Measurements from ENCODE around the gene CHURC1.

DNA sequence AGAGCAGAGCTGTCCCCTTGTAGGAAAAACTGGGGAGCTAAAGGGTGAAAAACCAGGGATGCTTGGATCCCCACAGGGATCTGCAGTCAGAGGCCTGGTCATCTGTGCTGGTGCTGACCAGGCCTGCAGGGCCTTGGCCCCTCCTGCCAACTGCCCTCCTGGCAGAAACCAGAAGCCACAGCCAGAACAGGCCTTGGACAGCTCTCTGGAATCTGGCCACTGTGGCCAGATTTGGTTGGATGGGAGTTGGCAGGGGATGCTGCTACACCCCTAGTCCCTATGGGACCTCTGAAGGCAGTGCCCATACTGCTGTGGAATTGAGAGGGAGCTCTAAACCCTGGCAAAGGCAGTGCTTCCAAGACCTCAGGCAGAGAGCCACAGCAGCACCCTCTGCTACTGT is 37.5 kb downstream of the CHURC1 start:
- TF ChIP-seq NR2C2 (CRISPR knock-in tag; IDR thresholded peaks at IDR 0.05) = no peak
- TF ChIP-seq CTCF (IDR thresholded peaks at IDR 0.05) = no peak
- no peak for TF ChIP-seq ZBTB21 (CRISPR knock-in tag; IDR thresholded peaks at IDR 0.05; ENCODE audit: borderline replicate concordance)
- no peak for TF ChIP-seq MXD4 (CRISPR knock-in tag; IDR thresholded peaks at IDR 0.05; ENCODE audit: borderline replicate concordance)
- TF ChIP-seq TEAD4 (CRISPR knock-in tag; IDR thresholded peaks at IDR 0.05) = no peak
- TF ChIP-seq NR1H2 (CRISPR knock-in tag; IDR thresholded peaks at IDR 0.05) = no peak
- TF ChIP-seq HMGXB4 (CRISPR knock-in tag; IDR thresholded peaks at IDR 0.05) = no peak
- TF ChIP-seq, protein P1, sequence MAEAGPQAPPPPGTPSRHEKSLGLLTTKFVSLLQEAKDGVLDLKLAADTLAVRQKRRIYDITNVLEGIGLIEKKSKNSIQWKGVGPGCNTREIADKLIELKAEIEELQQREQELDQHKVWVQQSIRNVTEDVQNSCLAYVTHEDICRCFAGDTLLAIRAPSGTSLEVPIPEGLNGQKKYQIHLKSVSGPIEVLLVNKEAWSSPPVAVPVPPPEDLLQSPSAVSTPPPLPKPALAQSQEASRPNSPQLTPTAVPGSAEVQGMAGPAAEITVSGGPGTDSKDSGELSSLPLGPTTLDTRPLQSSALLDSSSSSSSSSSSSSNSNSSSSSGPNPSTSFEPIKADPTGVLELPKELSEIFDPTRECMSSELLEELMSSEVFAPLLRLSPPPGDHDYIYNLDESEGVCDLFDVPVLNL (CRISPR knock-in tag; IDR thresholded peaks at IDR 0.05; ENCODE audit: borderline replicate concordance, low read depth) = no peak
- TF ChIP-seq, protein P2, sequence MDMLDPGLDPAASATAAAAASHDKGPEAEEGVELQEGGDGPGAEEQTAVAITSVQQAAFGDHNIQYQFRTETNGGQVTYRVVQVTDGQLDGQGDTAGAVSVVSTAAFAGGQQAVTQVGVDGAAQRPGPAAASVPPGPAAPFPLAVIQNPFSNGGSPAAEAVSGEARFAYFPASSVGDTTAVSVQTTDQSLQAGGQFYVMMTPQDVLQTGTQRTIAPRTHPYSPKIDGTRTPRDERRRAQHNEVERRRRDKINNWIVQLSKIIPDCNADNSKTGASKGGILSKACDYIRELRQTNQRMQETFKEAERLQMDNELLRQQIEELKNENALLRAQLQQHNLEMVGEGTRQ (CRISPR knock-in tag; IDR thresholded peaks at IDR 0.05) = no peak
- no peak for TF ChIP-seq IRF2 (CRISPR knock-in tag; IDR thresholded peaks at IDR 0.05; ENCODE audit: borderline replicate concordance, low read depth)
- TF ChIP-seq TCF7 (CRISPR knock-in tag; IDR thresholded peaks at IDR 0.05; ENCODE audit: low read depth) = no peak
- TF ChIP-seq, protein P3, sequence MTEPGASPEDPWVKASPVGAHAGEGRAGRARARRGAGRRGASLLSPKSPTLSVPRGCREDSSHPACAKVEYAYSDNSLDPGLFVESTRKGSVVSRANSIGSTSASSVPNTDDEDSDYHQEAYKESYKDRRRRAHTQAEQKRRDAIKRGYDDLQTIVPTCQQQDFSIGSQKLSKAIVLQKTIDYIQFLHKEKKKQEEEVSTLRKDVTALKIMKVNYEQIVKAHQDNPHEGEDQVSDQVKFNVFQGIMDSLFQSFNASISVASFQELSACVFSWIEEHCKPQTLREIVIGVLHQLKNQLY (CRISPR knock-in tag; IDR thresholded peaks at IDR 0.05) = no peak
- TF ChIP-seq ATF3 (CRISPR knock-in tag; conservative IDR thresholded peaks at IDR 0.05) = no peak
